Mesenchymal stem cell (in vitro differentiated cells and primary cell): ENCODE data around the gene ADCY3.
A peak's percentile ranks its signal among the peaks of the same experiment; 100 is the strongest.

Experiments
- DNase-seq: peaks from one replicate; pipeline ENCODE4 v3.0.0-alpha.2; 2013
- H2AFZ ChIP-seq: one replicate; pipeline ENCODE4 v1.6.1; 2013; ENCODE audit warnings: low read depth, mild to moderate bottlenecking, control low read depth, inconsistent platforms, low read length, moderate library complexity
- H2AK5ac ChIP-seq: 2 replicates; pipeline ENCODE4 v1.6.1; 2013; ENCODE audit warnings: low read length, moderate library complexity, mild to moderate bottlenecking, inconsistent platforms; ENCODE audit not compliant: severe bottlenecking
- H2BK120ac ChIP-seq: one replicate; pipeline ENCODE4 v1.6.1; 2013; ENCODE audit warnings: low read depth, mild to moderate bottlenecking, inconsistent platforms, low read length, moderate library complexity
- H2BK12ac ChIP-seq, 2 experiments: one replicate each; pipeline ENCODE4 v1.6.1; 2013; ENCODE audit warnings: inconsistent platforms in 2 of 2, low read length in 2 of 2, mild to moderate bottlenecking in 2 of 2, moderate library complexity in 2 of 2, control low read depth in 1 of 2
- H2BK15ac ChIP-seq: one replicate; pipeline ENCODE4 v1.6.1; 2013; ENCODE audit warnings: mild to moderate bottlenecking, low read depth, inconsistent platforms; ENCODE audit not compliant: poor library complexity, severe bottlenecking
- H2BK5ac ChIP-seq: 2 replicates; pipeline ENCODE4 v1.6.1; 2013; ENCODE audit warnings: low read depth, mild to moderate bottlenecking, low read length, control low read depth, inconsistent platforms; ENCODE audit not compliant: poor library complexity, severe bottlenecking
- H3K14ac ChIP-seq, 2 experiments: one replicate each; pipeline ENCODE4 v1.6.1; 2013; ENCODE audit warnings: inconsistent platforms in 2 of 2, low read length in 2 of 2, control low read depth in 1 of 2, mild to moderate bottlenecking in 1 of 2, moderate library complexity in 1 of 2
- H3K18ac ChIP-seq, 2 experiments: one replicate each; pipeline ENCODE4 v1.6.1; 2013; ENCODE audit warnings: inconsistent platforms in 2 of 2, low read length in 2 of 2, control low read depth in 1 of 2, low read depth in 1 of 2, mild to moderate bottlenecking in 1 of 2
- H3K23ac ChIP-seq, 2 experiments: one replicate each; pipeline ENCODE4 v1.6.1; 2013; ENCODE audit warnings: inconsistent platforms in 2 of 2, low read length in 2 of 2, mild to moderate bottlenecking in 2 of 2, moderate library complexity in 2 of 2, control low read depth in 1 of 2
- H3K27ac ChIP-seq: 2 replicates; pipeline ENCODE4 v1.5.1; 2013; ENCODE audit warnings: mild to moderate bottlenecking, moderate library complexity, low read length, control low read depth, inconsistent platforms; ENCODE audit not compliant: poor library complexity, severe bottlenecking
- H3K27me3 ChIP-seq, 2 experiments: 2 replicates each; pipeline versions ENCODE4 v1.6.1 to v1.7.0; 2013; ENCODE audit warnings: low read length in 2 of 2, mild to moderate bottlenecking in 2 of 2, moderate library complexity in 2 of 2, control low read depth in 1 of 2, inconsistent platforms in 1 of 2; ENCODE audit not compliant: control insufficient read depth in 1 of 2, insufficient read depth in 1 of 2
- H3K36me3 ChIP-seq, 2 experiments: 2 replicates each; pipeline versions ENCODE4 v1.6.1 to v1.7.0; 2013; ENCODE audit warnings: low read length in 2 of 2, control low read depth in 1 of 2, inconsistent platforms in 1 of 2, low read depth in 1 of 2, mild to moderate bottlenecking in 1 of 2; ENCODE audit not compliant: insufficient read depth in 2 of 2, control insufficient read depth in 1 of 2
- H3K4ac ChIP-seq, 2 experiments: one replicate each; pipeline ENCODE4 v1.6.1; 2013; ENCODE audit warnings: inconsistent platforms in 2 of 2, low read length in 2 of 2, mild to moderate bottlenecking in 2 of 2, moderate library complexity in 2 of 2, control low read depth in 1 of 2, low read depth in 1 of 2
- H3K4me1 ChIP-seq: 2 replicates; pipeline ENCODE4 v1.6.1; 2013; ENCODE audit warnings: low read depth, low read length, control low read depth; ENCODE audit not compliant: control insufficient read depth, insufficient read depth
- H3K4me2 ChIP-seq: 2 replicates; pipeline ENCODE4 v1.6.1; 2013; ENCODE audit warnings: low read length, mild to moderate bottlenecking, inconsistent platforms; ENCODE audit not compliant: poor library complexity, severe bottlenecking
- H3K4me3 ChIP-seq, 2 experiments: 2 replicates each; pipeline versions ENCODE4 v1.5.1 to v1.7.0; 2013; ENCODE audit warnings: low read length in 2 of 2, mild to moderate bottlenecking in 2 of 2, control low read depth in 1 of 2, low read depth in 1 of 2; ENCODE audit not compliant: insufficient read depth in 1 of 2
- H3K79me1 ChIP-seq: replicated peaks from 2 replicates; pipeline ENCODE4 v1.6.1; 2013; ENCODE audit warnings: mild to moderate bottlenecking, control low read depth, low read length, inconsistent platforms; ENCODE audit not compliant: poor library complexity, severe bottlenecking
- H3K9ac ChIP-seq: 2 replicates; pipeline ENCODE4 v1.7.0; 2013; ENCODE audit warnings: mild to moderate bottlenecking, low read length, moderate library complexity
- H3K9me3 ChIP-seq: 2 replicates; pipeline ENCODE4 v1.7.0; 2013; ENCODE audit warnings: mild to moderate bottlenecking, low read length; ENCODE audit not compliant: control insufficient read depth
- H4K8ac ChIP-seq: one replicate; pipeline ENCODE4 v1.6.1; 2013; ENCODE audit warnings: inconsistent platforms, mild to moderate bottlenecking, low read length, moderate library complexity
- H4K91ac ChIP-seq: one replicate; pipeline ENCODE4 v1.6.1; 2013; ENCODE audit warnings: mild to moderate bottlenecking, low read length, inconsistent platforms
- WGBS: methylation state at CpG from one replicate; pipeline ENCODE4 v1.1.7; 2013; ENCODE audit warnings: mixed read lengths; 5-methylcytosine and 5-hydroxymethylcytosine counted together

The ADCY3 gene

GRCh38 chr2:24891201-24891600, 28.8 kb downstream of the ADCY3 start:
- no peak overlapping the region for H2BK120ac ChIP-seq
- no peak overlapping the region for H2BK12ac ChIP-seq
- no peak overlapping the region for H3K27ac ChIP-seq
- no peak overlapping the region for H3K9ac ChIP-seq
- no peak overlapping the region for H3K4ac ChIP-seq
- peaks cover 12% of the 10 kb centered on the region for H3K4me1 ChIP-seq
- peaks cover 7% of the 10 kb centered on the region for H3K79me1 ChIP-seq
- no peak overlapping the region for H3K18ac ChIP-seq
- H3K4me2 ChIP-seq: no peak overlapping the region
- H2AFZ ChIP-seq: no peak overlapping the region
- H2BK5ac ChIP-seq: no peak overlapping the region
- H3K9me3 ChIP-seq: peaks cover 28% of the 10 kb centered on the region
- no peak for DNase-seq
- H2AK5ac ChIP-seq: no peak overlapping the region
- 100% methylated on average over 2 of the region's 2 CpGs for WGBS
- no peak overlapping the region for H3K14ac ChIP-seq
- peaks cover 3% of the 10 kb centered on the region in 2 experiments for H3K36me3 ChIP-seq
- no peak overlapping the region for H4K8ac ChIP-seq
- no peak overlapping the region for H2BK15ac ChIP-seq
- no peak overlapping the region for H3K23ac ChIP-seq
- no peak overlapping the region for H4K91ac ChIP-seq
- no peaks in the 10 kb centered on the region for H3K27me3 ChIP-seq
- H3K4me3 ChIP-seq: no peak overlapping the region

GRCh38 chr2:24889221-24889620, 30.8 kb downstream of the ADCY3 start:
- H3K4ac ChIP-seq: no peak overlapping the region
- H2BK12ac ChIP-seq: no peak overlapping the region
- H2AFZ ChIP-seq: no peak overlapping the region
- H3K27ac ChIP-seq: no peak overlapping the region
- no peak overlapping the region for H3K4me3 ChIP-seq
- peaks cover 3 to 6% of the 10 kb centered on the region in 2 experiments for H3K36me3 ChIP-seq
- H3K79me1 ChIP-seq: peaks cover 17% of the 10 kb centered on the region
- no peak overlapping the region for H2BK120ac ChIP-seq
- no peak for DNase-seq
- H2BK5ac ChIP-seq: no peak overlapping the region
- H4K91ac ChIP-seq: no peak overlapping the region
- H3K27me3 ChIP-seq: no peaks in the 10 kb centered on the region
- H2AK5ac ChIP-seq: no peak overlapping the region
- H3K9ac ChIP-seq: no peak overlapping the region
- H3K14ac ChIP-seq: no peak overlapping the region
- H3K18ac ChIP-seq: no peak overlapping the region
- peaks cover 13% of the 10 kb centered on the region for H3K9me3 ChIP-seq
- peaks cover 14% of the 10 kb centered on the region for H3K4me1 ChIP-seq
- WGBS: 97% methylated on average over 5 of the region's 5 CpGs
- no peak overlapping the region for H3K23ac ChIP-seq
- no peak overlapping the region for H2BK15ac ChIP-seq
- H4K8ac ChIP-seq: no peak overlapping the region
- H3K4me2 ChIP-seq: no peak overlapping the region

DNA sequence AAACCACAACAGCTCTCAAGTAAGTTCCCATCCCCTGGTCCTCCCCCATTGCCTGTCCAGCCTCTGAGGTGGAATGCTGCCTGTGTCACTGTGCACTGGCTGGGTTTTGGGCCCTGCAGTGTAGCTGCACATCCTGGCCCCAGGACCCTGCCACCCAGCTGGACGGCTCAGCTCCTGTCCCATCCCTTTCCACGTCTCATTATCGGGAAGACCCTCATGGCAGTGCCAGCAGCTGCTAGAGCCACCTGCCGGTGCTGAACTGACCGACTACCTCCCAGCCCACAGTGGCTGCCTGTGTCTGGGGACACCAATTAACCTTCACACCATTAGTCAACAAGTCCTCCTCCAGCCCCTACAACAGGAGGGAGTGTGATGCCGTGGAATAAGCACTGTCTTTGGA, 31.9 kb downstream of the ADCY3 start:
- Histone ChIP-seq H3K4ac (no peak overlapping the region), H3K4me3 (no peak overlapping the region), H4K8ac (peak overlapping the region; percentile 12), H2BK12ac (peak overlapping the region in 1 of 2 experiments; percentile 21), H2AFZ (no peak overlapping the region), H2BK15ac (no peak overlapping the region), H3K36me3 (peaks cover 3 to 6% of the 10 kb centered on the region in 2 experiments), H3K14ac (no peak overlapping the region), H2AK5ac (no peak overlapping the region), H3K9me3 (peaks cover 9% of the 10 kb centered on the region), H3K4me2 (no peak overlapping the region), H3K27ac (no peak overlapping the region), H2BK5ac (no peak overlapping the region), H4K91ac (no peak overlapping the region), H3K9ac (no peak overlapping the region), H3K4me1 (peaks cover 14% of the 10 kb centered on the region), H3K18ac (no peak overlapping the region), H3K79me1 (peaks cover 16% of the 10 kb centered on the region), H3K27me3 (no peaks in the 10 kb centered on the region), H2BK120ac (no peak overlapping the region), H3K23ac (peak overlapping the region in 1 of 2 experiments; percentile 5)
- no peak for DNase-seq
- WGBS: 100% methylated on average over 6 of the region's 6 CpGs

- Histone ChIP-seq H2BK120ac (no peak overlapping the region), H2AK5ac (no peak overlapping the region), H2AFZ (peak overlapping the region; percentile 19), H3K18ac (no peak overlapping the region), H3K4me1 (peaks cover 14% of the 10 kb centered on the region), H3K23ac (peak overlapping the region in 1 of 2 experiments; percentile 34), H2BK5ac (no peak overlapping the region), H4K91ac (peak overlapping the region; percentile 63), H2BK12ac (peak overlapping the region in 1 of 2 experiments; percentile 67), H3K79me1 (peaks cover 15% of the 10 kb centered on the region), H3K27ac (no peak overlapping the region), H3K9ac (no peak overlapping the region), H3K27me3 (no peaks in the 10 kb centered on the region), H2BK15ac (no peak overlapping the region), H4K8ac (no peak overlapping the region), H3K36me3 (peaks cover 3 to 6% of the 10 kb centered on the region in 2 experiments), H3K4me2 (no peak overlapping the region), H3K14ac (no peak overlapping the region), H3K9me3 (peaks cover 9% of the 10 kb centered on the region), H3K4ac (peak overlapping the region in 1 of 2 experiments; percentile 26), H3K4me3 (no peak overlapping the region)
- WGBS: 95% methylated on average over 20 of the region's 20 CpGs
- DNase-seq: no peak
Measured at GRCh38 chr2:24887307-24887874, 32.6 kb downstream of the ADCY3 start.
